Measurements from ENCODE around the gene FCN1. TPM values are rescaled to one million over a fixed set of nuclear protein-coding genes. Genes with fewer than 3 reads are reported as not detected.

The FCN1 gene
- total and polyA plus RNA-seq, 2 of the 8 experiments (the other 6 are each of a cell fraction or from before 2014, with no cell fraction given) = not detected

DNA sequence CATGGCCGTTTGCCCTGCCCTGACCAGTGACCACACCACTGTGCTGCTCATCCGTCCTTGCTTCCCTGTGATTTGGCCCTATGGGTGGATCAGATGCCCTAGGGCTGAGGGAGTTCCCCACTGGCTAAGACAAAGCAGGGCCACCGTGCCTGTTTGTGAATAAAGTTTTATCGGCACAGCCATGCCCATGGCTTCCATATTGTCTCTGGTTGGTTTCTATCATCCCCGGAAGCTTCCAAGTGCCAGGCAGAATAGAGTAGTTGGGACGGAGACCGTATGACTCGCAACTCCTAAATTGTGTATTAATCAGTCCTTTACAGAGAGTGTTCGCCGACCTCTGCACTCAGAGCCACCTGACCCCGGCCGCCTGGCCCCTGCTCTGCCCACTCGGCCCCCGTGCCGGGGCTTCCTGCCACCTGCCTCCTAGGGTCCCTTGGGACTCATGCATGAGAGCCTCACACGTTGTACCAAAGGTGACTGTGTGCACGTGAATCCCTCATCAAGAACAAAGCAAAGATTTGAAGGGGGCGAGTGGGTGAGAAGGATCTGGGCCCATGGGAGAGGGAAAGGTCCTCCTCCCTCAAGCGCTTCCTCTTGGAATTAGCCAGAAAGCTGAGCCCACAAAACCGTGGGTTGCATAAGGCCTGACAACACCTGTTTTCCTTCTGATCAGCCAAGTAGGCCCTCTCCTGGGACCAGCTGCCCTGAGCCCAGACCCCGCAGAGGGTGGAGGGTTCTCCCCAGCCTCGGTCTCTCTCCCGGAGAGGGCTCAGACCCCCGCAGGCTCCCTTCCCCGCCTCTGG, 48.8 kb downstream of the FCN1 start (continued):
- TF ChIP-seq, protein P1, sequence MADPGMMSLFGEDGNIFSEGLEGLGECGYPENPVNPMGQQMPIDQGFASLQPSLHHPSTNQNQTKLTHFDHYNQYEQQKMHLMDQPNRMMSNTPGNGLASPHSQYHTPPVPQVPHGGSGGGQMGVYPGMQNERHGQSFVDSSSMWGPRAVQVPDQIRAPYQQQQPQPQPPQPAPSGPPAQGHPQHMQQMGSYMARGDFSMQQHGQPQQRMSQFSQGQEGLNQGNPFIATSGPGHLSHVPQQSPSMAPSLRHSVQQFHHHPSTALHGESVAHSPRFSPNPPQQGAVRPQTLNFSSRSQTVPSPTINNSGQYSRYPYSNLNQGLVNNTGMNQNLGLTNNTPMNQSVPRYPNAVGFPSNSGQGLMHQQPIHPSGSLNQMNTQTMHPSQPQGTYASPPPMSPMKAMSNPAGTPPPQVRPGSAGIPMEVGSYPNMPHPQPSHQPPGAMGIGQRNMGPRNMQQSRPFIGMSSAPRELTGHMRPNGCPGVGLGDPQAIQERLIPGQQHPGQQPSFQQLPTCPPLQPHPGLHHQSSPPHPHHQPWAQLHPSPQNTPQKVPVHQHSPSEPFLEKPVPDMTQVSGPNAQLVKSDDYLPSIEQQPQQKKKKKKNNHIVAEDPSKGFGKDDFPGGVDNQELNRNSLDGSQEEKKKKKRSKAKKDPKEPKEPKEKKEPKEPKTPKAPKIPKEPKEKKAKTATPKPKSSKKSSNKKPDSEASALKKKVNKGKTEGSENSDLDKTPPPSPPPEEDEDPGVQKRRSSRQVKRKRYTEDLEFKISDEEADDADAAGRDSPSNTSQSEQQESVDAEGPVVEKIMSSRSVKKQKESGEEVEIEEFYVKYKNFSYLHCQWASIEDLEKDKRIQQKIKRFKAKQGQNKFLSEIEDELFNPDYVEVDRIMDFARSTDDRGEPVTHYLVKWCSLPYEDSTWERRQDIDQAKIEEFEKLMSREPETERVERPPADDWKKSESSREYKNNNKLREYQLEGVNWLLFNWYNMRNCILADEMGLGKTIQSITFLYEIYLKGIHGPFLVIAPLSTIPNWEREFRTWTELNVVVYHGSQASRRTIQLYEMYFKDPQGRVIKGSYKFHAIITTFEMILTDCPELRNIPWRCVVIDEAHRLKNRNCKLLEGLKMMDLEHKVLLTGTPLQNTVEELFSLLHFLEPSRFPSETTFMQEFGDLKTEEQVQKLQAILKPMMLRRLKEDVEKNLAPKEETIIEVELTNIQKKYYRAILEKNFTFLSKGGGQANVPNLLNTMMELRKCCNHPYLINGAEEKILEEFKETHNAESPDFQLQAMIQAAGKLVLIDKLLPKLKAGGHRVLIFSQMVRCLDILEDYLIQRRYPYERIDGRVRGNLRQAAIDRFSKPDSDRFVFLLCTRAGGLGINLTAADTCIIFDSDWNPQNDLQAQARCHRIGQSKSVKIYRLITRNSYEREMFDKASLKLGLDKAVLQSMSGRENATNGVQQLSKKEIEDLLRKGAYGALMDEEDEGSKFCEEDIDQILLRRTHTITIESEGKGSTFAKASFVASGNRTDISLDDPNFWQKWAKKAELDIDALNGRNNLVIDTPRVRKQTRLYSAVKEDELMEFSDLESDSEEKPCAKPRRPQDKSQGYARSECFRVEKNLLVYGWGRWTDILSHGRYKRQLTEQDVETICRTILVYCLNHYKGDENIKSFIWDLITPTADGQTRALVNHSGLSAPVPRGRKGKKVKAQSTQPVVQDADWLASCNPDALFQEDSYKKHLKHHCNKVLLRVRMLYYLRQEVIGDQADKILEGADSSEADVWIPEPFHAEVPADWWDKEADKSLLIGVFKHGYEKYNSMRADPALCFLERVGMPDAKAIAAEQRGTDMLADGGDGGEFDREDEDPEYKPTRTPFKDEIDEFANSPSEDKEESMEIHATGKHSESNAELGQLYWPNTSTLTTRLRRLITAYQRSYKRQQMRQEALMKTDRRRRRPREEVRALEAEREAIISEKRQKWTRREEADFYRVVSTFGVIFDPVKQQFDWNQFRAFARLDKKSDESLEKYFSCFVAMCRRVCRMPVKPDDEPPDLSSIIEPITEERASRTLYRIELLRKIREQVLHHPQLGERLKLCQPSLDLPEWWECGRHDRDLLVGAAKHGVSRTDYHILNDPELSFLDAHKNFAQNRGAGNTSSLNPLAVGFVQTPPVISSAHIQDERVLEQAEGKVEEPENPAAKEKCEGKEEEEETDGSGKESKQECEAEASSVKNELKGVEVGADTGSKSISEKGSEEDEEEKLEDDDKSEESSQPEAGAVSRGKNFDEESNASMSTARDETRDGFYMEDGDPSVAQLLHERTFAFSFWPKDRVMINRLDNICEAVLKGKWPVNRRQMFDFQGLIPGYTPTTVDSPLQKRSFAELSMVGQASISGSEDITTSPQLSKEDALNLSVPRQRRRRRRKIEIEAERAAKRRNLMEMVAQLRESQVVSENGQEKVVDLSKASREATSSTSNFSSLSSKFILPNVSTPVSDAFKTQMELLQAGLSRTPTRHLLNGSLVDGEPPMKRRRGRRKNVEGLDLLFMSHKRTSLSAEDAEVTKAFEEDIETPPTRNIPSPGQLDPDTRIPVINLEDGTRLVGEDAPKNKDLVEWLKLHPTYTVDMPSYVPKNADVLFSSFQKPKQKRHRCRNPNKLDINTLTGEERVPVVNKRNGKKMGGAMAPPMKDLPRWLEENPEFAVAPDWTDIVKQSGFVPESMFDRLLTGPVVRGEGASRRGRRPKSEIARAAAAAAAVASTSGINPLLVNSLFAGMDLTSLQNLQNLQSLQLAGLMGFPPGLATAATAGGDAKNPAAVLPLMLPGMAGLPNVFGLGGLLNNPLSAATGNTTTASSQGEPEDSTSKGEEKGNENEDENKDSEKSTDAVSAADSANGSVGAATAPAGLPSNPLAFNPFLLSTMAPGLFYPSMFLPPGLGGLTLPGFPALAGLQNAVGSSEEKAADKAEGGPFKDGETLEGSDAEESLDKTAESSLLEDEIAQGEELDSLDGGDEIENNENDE (IDR thresholded peaks at IDR 0.05; ENCODE audit: insufficient replicate concordance, low read length) = no peak
- TF ChIP-seq TEAD4 (IDR thresholded peaks at IDR 0.05; ENCODE audit: low read depth, low read length) (no peak), NANOG (IDR thresholded peaks at IDR 0.05; ENCODE audit: insufficient read depth, low read depth, low read length, poor library complexity, severe bottlenecking) (no peak), CTCF (IDR thresholded peaks at IDR 0.05; ENCODE audit: control extremely low read depth in 1 of 3, insufficient read depth in 1 of 3, low read depth in 1 of 3, low read length in 3 of 3) (no peak), HDAC6 (IDR thresholded peaks at IDR 0.05; ENCODE audit: low read depth, low read length) (no peak), SAP30 (IDR thresholded peaks at IDR 0.05; ENCODE audit: insufficient read depth, insufficient replicate concordance, low read length) (no peak)

All from H1 (cell line).